NB4 (cell line): ENCODE data around the gene GRIK4.

ENCODE experiments used
- DNase-seq: peaks from one replicate; pipeline ENCODE4 v3.0.0; 2010; ENCODE audit warnings: low read depth
- H3K4me3 ChIP-seq: one replicate; pipeline ENCODE4 v1.5.1; 2011; ENCODE audit warnings: mild to moderate bottlenecking, low read depth, low read length, moderate library complexity
- CTCF ChIP-seq: IDR thresholded peaks from one replicate; pipeline ENCODE4 v1.5.1; 2012; ENCODE audit warnings: low read depth, low read length
- MYC ChIP-seq: IDR thresholded peaks from 2 replicates; pipeline ENCODE4 v1.6.1; 2011; ENCODE audit warnings: low read depth, low read length
- POLR2A ChIP-seq: IDR thresholded peaks from 2 replicates; pipeline ENCODE4 v1.6.1; 2011; ENCODE audit warnings: mild to moderate bottlenecking; ENCODE audit not compliant: insufficient read length; ENCODE audit errors: extremely low read depth
- TF ChIP-seq, protein P1 (sequence below): IDR thresholded peaks from 2 replicates; pipeline ENCODE4 v1.6.1; 2011; ENCODE audit warnings: low read depth, low read length

Gene GRIK4

DNA sequence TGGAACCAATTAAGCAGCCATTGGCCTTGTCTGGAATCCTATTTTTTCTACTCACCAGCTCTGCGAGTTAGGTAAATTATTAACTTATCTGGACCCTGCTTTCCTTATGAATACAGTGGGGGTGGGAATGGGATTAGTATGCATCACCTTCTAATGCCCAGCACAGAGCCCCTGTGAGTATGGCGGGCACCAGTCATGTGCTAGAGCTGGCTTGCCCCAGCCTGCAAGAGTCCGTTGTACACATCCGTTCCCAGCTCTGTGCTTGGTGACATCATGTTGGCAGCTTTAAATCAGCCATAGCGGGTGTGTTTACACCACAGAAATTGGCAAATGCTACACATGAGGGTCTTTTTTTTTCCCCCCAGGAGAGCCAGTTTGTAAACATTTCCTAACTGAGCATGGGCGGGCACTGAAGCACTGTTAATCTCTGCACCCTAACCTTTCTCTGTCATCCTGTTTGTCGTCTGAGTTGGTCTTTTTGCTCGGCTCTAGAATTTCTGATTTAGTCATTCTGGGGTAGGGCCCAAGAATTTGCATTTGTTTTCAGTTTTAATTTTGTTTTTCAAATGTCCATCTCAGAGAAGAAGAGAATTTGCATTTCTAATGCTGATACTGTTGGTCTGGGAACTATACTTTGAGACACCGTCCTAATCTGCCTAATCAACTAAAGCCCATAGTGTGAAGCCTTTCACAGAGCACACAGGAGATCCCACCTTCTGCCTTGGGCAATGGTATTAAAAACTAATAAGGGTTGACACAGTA, 382.1 kb downstream of the GRIK4 start:
- no peak overlapping the region for H3K4me3 ChIP-seq
- no peak for DNase-seq
- TF ChIP-seq, protein P1, sequence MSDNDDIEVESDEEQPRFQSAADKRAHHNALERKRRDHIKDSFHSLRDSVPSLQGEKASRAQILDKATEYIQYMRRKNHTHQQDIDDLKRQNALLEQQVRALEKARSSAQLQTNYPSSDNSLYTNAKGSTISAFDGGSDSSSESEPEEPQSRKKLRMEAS, result no peak
- TF ChIP-seq MYC, result no peak

- no peak for TF ChIP-seq POLR2A
- no peak for TF ChIP-seq CTCF
- TF ChIP-seq, protein P1, result no peak
- TF ChIP-seq MYC, result no peak
- H3K4me3 ChIP-seq, result no peak overlapping the region
- DNase-seq, result no peak
Measured at GRCh38 chr11:120894202-120894985, 382.8 kb downstream of the GRIK4 start.

DNA sequence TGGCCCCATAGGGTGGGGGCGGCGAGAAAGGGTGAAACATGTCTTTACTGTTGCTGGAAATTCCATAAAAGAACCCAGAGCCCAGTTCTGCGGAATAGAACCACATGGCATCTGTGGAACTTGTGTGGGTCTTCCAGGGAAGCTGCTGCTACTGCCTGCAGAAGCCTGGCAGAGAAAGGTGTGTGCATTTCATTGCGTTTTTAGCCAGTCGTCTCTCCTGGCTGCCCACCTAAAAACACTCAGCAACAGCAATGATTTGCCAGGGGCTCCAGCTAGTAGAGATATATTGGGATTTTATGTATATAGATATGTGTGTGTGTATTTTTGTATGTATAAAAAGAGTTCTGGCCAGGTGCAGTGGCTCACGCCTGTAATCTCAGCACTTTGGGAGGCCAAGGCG, 385.1 kb downstream of the GRIK4 start:
- H3K4me3 ChIP-seq, result no peak overlapping the region
- TF ChIP-seq CTCF, result no peak
- TF ChIP-seq, protein P1, result no peak
- no peak for TF ChIP-seq POLR2A
- TF ChIP-seq MYC, result no peak
- no peak for DNase-seq

DNA sequence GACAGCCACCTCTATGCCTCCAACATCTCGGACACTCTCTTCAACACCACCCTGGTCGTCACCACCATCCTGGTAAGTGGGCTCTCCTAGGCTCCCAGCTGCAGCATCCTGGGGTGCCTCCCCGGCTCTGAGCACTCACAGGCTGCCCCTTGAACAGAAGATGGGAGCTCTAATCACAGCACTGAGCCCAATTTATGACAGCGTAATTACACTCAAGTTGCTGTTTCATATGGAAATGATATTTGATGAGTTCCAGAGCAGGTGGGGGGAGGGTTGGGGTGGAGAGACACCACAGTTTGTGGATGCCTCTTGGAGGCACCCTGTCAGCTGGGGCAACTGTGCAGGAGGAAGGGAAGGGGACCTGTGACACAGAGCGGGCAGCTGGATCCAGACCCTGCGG, 387.0 kb downstream of the GRIK4 start:
- no peak for TF ChIP-seq POLR2A
- TF ChIP-seq, protein P1, result no peak
- TF ChIP-seq CTCF, result no peak
- TF ChIP-seq MYC, result no peak
- no peak overlapping the region for H3K4me3 ChIP-seq
- no peak for DNase-seq

DNA sequence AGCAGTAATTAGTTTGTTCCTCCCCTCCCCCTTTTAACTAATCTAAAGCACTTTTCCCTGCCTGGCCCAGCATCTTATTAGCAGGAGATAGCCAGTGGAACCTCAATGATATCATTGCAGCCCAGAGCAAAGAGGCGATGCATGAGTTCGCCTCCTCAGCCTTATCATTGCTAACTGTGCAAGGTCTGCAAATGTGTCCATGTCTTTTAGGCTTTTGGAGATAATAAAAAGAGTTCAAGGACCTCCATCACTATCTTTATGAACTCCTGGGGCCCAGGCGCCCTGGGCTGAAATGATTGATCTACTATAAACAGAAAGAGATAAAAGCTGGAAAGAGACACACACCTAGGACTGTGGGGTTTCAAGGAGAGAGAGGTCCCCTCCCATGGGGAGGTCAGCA, 388.2 kb downstream of the GRIK4 start:
- TF ChIP-seq POLR2A (no peak), MYC (no peak), CTCF (no peak)
- TF ChIP-seq, protein P1, result no peak
- H3K4me3 ChIP-seq, result no peak overlapping the region
- DNase-seq, result no peak

- DNase-seq, result no peak
- TF ChIP-seq POLR2A (no peak), CTCF (no peak), MYC (no peak)
- TF ChIP-seq, protein P1, result no peak
- no peak overlapping the region for H3K4me3 ChIP-seq
Measured at GRCh38 chr11:120900643-120901042, 389.1 kb downstream of the GRIK4 start.
